NOMO-1 treated with dmso at 0.1 percent for 144 hours (cell line): Measurements from ENCODE around the gene FAM72D.
"Not testable (repeated sequence)": the region's sequence is repeated elsewhere in the genome, so short reads cannot be mapped to it uniquely, and the experiment has no call there.

Experiments
- DNase-seq: peaks from one replicate; lab custom pipeline; 2025; ENCODE audit not compliant: unreplicated experiment; lab: John Stamatoyannopoulos, UW

Gene FAM72D

GRCh38 chr1:145095284-145096057, at the start of gene FAM72D, which contains the start of gene SRGAP2B:
FAM72D (plus strand) TSS chr1:145095974; CDS start chr1:145096848, 874 bp downstream.
SRGAP2B (minus strand) TSS chr1:145095328; CDS start chr1:145092901, 2,427 bp downstream.
- DNase-seq: not testable (repeated sequence)

DNA sequence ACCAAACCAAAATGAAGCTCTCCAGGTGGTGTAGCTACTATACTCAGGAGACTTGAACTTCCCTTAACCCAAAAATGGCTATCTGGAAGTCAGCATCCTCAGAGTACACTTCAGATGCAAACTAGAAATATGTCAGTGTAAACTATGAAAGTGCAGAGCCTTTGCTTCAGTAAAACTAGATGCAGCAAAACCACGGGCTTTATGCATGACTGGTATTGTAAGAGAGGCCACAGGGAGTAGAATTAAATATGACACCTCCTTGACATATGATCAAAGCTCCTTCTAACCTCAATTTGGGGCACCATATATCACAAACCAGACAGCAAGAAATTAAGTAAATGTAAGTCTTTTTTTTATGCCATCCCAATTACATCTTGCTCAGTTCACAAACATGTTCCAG, 48.2 kb upstream of the FAM72D start:
- DNase-seq: not testable (repeated sequence)

GRCh38 chr1:145048181-145048856, 47.5 kb upstream of the FAM72D start:
- DNase-seq: not testable (repeated sequence)

GRCh38 chr1:145052019-145052776, 43.6 kb upstream of the FAM72D start:
- not testable (repeated sequence) for DNase-seq

- not testable (repeated sequence) for DNase-seq
These were observed 42.3 kb upstream of the FAM72D start for GRCh38 chr1:145053428-145053827.

GRCh38 chr1:145055217-145055760, 40.5 kb upstream of the FAM72D start:
- not testable (repeated sequence) for DNase-seq

- not testable (repeated sequence) for DNase-seq
These were observed 37.6 kb upstream of the FAM72D start for GRCh38 chr1:145058184-145058583.

- DNase-seq: not testable (repeated sequence)
These were observed 32.5 kb upstream of the FAM72D start for GRCh38 chr1:145063285-145063684.

- DNase-seq: not testable (repeated sequence)
These were observed 31.7 kb upstream of the FAM72D start for GRCh38 chr1:145063941-145064648.

- DNase-seq: not testable (repeated sequence)
These were observed 30.5 kb upstream of the FAM72D start for GRCh38 chr1:145065194-145065826.

GRCh38 chr1:145066486-145066885, 29.3 kb upstream of the FAM72D start:
- DNase-seq: not testable (repeated sequence)

- not testable (repeated sequence) for DNase-seq
These were observed 24.2 kb upstream of the FAM72D start for GRCh38 chr1:145071569-145071968.

DNA sequence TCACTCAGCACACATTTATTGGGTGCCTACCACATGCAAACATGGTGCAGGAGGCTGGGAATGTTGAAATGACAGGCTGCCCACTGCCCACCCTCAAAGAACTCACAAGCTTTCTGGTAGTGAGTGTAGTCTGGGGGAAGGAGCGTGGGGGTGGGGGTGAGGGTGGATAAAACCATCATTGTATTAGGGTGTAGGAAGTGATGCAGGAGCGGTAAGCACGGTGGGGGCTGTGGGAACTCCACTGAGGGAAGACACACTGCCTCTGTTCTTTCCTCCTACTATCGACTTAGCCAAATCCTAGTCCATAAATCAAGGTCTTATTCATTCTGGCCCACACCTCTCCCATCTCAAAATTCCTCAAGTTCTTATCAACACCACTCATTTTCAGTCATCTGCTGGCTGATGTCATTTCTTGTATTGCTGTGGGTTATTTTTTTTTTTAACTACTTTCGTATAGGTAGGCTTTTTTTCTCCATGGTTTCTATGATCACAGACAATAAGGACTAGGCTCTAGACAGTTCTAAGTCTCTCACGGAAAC, 21.7 kb upstream of the FAM72D start:
- not testable (repeated sequence) for DNase-seq

GRCh38 chr1:145076877-145077276, 18.9 kb upstream of the FAM72D start:
- DNase-seq: not testable (repeated sequence)

DNA sequence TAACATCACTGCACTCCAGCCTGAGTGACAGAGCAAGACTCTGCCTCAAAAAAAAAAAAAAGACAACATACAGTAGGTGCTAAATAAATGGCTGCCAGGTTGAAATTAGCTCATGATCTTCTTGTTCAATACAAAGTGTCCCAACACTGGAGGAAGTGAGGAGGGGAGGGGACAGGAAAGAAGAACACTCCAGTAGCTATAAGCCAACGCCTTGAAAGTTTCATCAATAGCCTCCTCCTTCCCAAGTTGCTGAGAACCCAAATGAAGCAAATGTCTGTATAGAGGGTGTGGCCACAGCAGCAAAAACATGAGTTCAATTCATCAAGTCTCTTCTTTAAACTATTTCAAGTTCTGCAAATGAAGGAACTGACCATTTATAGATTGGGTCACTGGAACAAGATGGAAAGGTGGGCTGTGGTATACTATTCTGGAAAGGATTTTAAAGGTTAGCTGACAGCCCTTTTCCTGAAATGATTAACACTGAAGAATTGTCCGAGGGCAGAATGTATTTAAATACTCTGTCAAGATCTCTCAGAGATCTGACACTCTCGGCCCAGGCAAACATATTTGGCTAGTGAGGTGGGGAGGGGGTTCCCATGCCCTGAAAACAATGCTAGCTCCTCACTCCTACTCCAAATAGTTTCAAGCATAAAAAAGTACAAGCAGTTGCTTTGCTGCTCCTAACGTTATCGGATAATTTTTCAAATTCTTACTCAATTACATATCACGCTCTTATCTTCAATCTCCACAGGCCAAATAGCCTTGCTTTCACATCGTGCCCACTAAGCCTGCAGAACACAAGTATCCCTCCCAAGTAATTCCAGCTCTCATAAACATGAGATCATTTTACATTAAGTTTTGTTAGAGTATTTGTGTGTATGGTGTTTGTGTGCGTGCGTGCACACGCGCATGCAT, 17.6 kb upstream of the FAM72D start:
- DNase-seq: not testable (repeated sequence)

DNA sequence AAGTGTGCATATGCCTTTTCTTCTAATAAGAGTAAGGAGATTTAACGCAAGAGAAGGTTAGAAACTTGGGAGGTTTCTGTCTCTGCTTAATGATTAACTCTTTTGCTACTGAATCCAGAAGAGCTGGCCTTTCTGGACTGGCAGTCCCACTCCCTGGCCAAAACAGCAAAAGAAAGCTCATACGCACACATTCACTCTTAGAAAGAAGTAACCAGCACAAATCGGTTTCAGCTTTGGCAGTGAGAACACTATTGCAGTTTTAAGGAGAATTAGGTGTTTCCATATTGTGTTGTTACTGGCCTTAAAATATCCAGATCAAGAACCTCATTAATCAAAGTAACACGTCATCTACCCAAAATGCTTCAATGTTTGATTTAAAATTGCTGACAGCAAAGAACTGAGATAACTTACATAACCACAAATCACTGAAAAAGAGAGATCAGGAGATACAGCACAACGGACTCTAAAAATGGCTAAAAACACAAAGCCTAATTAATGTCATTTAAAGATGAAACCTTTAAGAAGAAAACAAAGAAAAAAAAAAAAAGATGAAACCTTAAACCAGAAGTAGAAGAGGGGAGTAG, 16.9 kb upstream of the FAM72D start:
- not testable (repeated sequence) for DNase-seq

- DNase-seq: not testable (repeated sequence)
These were observed 16.0 kb upstream of the FAM72D start for GRCh38 chr1:145079737-145080136.

GRCh38 chr1:145080193-145080592, 15.6 kb upstream of the FAM72D start:
- not testable (repeated sequence) for DNase-seq
